ENCODE data around the gene KMT2E. TPM values are rescaled to one million over a fixed set of nuclear protein-coding genes. Genes with fewer than 3 reads are reported as not detected.

Gene KMT2E
- polyA plus RNA-seq, 2 of the 4 experiments (the other 2 are of a cell fraction), result 9.4 to 23.4 TPM

- CTCF ChIA-PET, result interaction anchor here (1.2 to 4.9 kb wide), 4 partner anchors 10 to 23 kb away, joined by 4 to 19 read pairs (median 4); no protein-coding TSS in a partner anchor
Measured at GRCh38 chr7:104990983-104991382, 23.0 kb upstream of the KMT2E start.

GRCh38 chr7:104992306-104992705 is 21.7 kb upstream of the KMT2E start:
- Histone ChIP-seq H3K27ac (no peak overlapping the region), H3K4me1 (peaks cover 10% of the 10 kb centered on the region; the same call in 2 of the 3 replicates), H3K9me3 (no peaks in the 10 kb centered on the region), H3K4me2 (no peak overlapping the region), H3K4me3 (no peak overlapping the region)
- ATAC-seq (no peak), DNase-seq (ENCODE audit: low read depth in 1 of 2, low spot score in 1 of 2) (no peak), FAIRE-seq (no peak)
- ChIA-PET CTCF (interaction anchor here (4.9 kb wide), 1 partner anchor 11 kb away, joined by 19 read pairs; no protein-coding TSS in a partner anchor), POLR2A (interaction anchor here (0.7 to 1.2 kb wide), 2 partner anchors 8 to 21 kb away, joined by 3 to 4 read pairs; partner anchors contain the start of gene KMT2E)
- TF ChIP-seq JUNB (IDR thresholded peaks at IDR 0.05) (no peak), FOSB (CRISPR knock-in tag; IDR thresholded peaks at IDR 0.05) (no peak), CTCF (IDR thresholded peaks at IDR 0.05) (no peak), RFX5 (IDR thresholded peaks at IDR 0.05) (no peak), JUN (IDR thresholded peaks at IDR 0.05) (no peak), POLR2AphosphoS2 (conservative IDR thresholded peaks at IDR 0.05; ENCODE audit: low read length) (no peak)
- WGBS (ENCODE audit: missing lambda C conversion rate), result 93% methylated on average over 2 of the region's 2 CpGs

More at GRCh38 chr7:104990983-104991382, 23.0 kb upstream of the KMT2E start:
- H3K4me2 ChIP-seq, result no peak overlapping the region
- H3K9me3 ChIP-seq, result no peaks in the 10 kb centered on the region
- no peak overlapping the region for H3K27ac ChIP-seq
- H3K4me1 ChIP-seq, result peaks cover 11% of the 10 kb centered on the region; the same call in 2 of the 3 replicates
- FAIRE-seq (no peak), DNase-seq (ENCODE audit: low read depth in 1 of 2, low spot score in 1 of 2) (no peak), ATAC-seq (no peak)
- no peak for TF ChIP-seq MAX (IDR thresholded peaks at IDR 0.05)
- TF ChIP-seq RNF2 (IDR thresholded peaks at IDR 0.05; ENCODE audit: borderline replicate concordance, low read depth), result no peak
- no peak for TF ChIP-seq MAZ (IDR thresholded peaks at IDR 0.05; ENCODE audit: borderline replicate concordance, low read depth, low read length)
- TF ChIP-seq KDM5A (IDR thresholded peaks at IDR 0.05), result no peak
- TF ChIP-seq USF2 (IDR thresholded peaks at IDR 0.05), result no peak
- no peak for TF ChIP-seq ESRRA (IDR thresholded peaks at IDR 0.05; ENCODE audit: borderline replicate concordance, low read length)
- no peak for TF ChIP-seq KDM1A (IDR thresholded peaks at IDR 0.05; ENCODE audit: low read depth)
- TF ChIP-seq FOSB (CRISPR knock-in tag; IDR thresholded peaks at IDR 0.05), result no peak
- WGBS (ENCODE audit: missing lambda C conversion rate), result 92% methylated on average over 7 of the region's 7 CpGs
- POLR2A ChIA-PET, result interaction anchor here (0.6 to 1.5 kb wide), 2 partner anchors 23 to 292 kb away, joined by 4 to 13 read pairs; partner anchors contain the start of gene KMT2E
- H3K4me3 ChIP-seq, result no peak overlapping the region

- ChIA-PET POLR2A (no interaction called here), CTCF (interaction anchor here (0.7 to 4.9 kb wide), 2 partner anchors 8 to 12 kb away, joined by 3 to 19 read pairs; no protein-coding TSS in a partner anchor)
- H3K4me1 ChIP-seq, result peaks cover 16% of the 10 kb centered on the region; the same call in 2 of the 3 replicates
- no peak for DNase-seq (ENCODE audit: low read depth in 1 of 2, low spot score in 1 of 2)
- no peak overlapping the region for H3K27ac ChIP-seq
- H3K4me3 ChIP-seq, result no peak overlapping the region
- no peaks in the 10 kb centered on the region for H3K9me3 ChIP-seq
- ATAC-seq, result no peak
- whole genome bisulfite sequencing (ENCODE audit: missing lambda C conversion rate), result 92% methylated on average over 2 of the region's 2 CpGs
- FAIRE-seq, result no peak
- H3K4me2 ChIP-seq, result no peak overlapping the region
- TF ChIP-seq FOXS1 (CRISPR knock-in tag; IDR thresholded peaks at IDR 0.05), result no peak
- TF ChIP-seq MAZ (IDR thresholded peaks at IDR 0.05; ENCODE audit: borderline replicate concordance, low read depth, low read length), result no peak
- no peak for TF ChIP-seq JUN (IDR thresholded peaks at IDR 0.05)
- TF ChIP-seq HOXB13 (CRISPR knock-in tag; IDR thresholded peaks at IDR 0.05; ENCODE audit: low read depth), result no peak
- no peak for TF ChIP-seq CHD2 (IDR thresholded peaks at IDR 0.05; ENCODE audit: low read length, partially characterized antibody)
- no peak for TF ChIP-seq PHF8 (IDR thresholded peaks at IDR 0.05; ENCODE audit: borderline replicate concordance, low read depth)
- no peak for TF ChIP-seq KDM1A (IDR thresholded peaks at IDR 0.05; ENCODE audit: low read depth)
- no peak for TF ChIP-seq RARB (CRISPR knock-in tag; IDR thresholded peaks at IDR 0.05)
- no peak for TF ChIP-seq GATA3 (IDR thresholded peaks at IDR 0.05; ENCODE audit: borderline replicate concordance)
- TF ChIP-seq EHF (CRISPR knock-in tag; IDR thresholded peaks at IDR 0.05), result no peak
- TF ChIP-seq HOXA7 (CRISPR knock-in tag; IDR thresholded peaks at IDR 0.05), result no peak
- TF ChIP-seq MYC (IDR thresholded peaks at IDR 0.05; ENCODE audit: borderline replicate concordance, low read length), result no peak
- no peak for TF ChIP-seq NPAS2 (CRISPR knock-in tag; IDR thresholded peaks at IDR 0.05; ENCODE audit: borderline replicate concordance)
- no peak for TF ChIP-seq FOSL2 (IDR thresholded peaks at IDR 0.05)
- TF ChIP-seq FOSL2 (CRISPR knock-in tag; IDR thresholded peaks at IDR 0.05), result no peak
- TF ChIP-seq HEYL (CRISPR knock-in tag; IDR thresholded peaks at IDR 0.05), result no peak
- no peak for TF ChIP-seq HOXB5 (CRISPR knock-in tag; IDR thresholded peaks at IDR 0.05)
- TF ChIP-seq ZSCAN20 (CRISPR knock-in tag; IDR thresholded peaks at IDR 0.05), result no peak
Measured at GRCh38 chr7:104993217-104993862, 20.7 kb upstream of the KMT2E start.
